HEK293 (cell line): ENCODE results near the gene RASGRP3.

Source experiments
- CTCF ChIP-seq: fragments of 450-650 bp; formaldehyde crosslinking; IDR thresholded peaks from 2 replicates; pipeline ENCODE4 v1.5.1; 2016; ENCODE audit warnings: missing biosample characterization, missing genetic modification characterization
- ZBTB7A ChIP-seq: fragments of 450-650 bp; formaldehyde crosslinking; IDR thresholded peaks from 2 replicates; pipeline ENCODE4 v1.5.1; 2016; ENCODE audit warnings: low read depth, missing biosample characterization, missing genetic modification characterization
- ZNF140 ChIP-seq: fragments of 450-650 bp; formaldehyde crosslinking; IDR thresholded peaks from 2 replicates; pipeline ENCODE4 v1.5.1; 2016; ENCODE audit warnings: missing biosample characterization, missing genetic modification characterization
- ZNF175 ChIP-seq: fragments of 450-650 bp; formaldehyde crosslinking; IDR thresholded peaks from 2 replicates; pipeline ENCODE4 v1.5.1; 2016; ENCODE audit warnings: missing biosample characterization, missing genetic modification characterization
- ZNF473 ChIP-seq: fragments of 450-650 bp; formaldehyde crosslinking; IDR thresholded peaks from 2 replicates; pipeline ENCODE4 v1.5.1; 2017; ENCODE audit warnings: missing biosample characterization, missing genetic modification characterization
- ZNF513 ChIP-seq: fragments of 450-650 bp; IDR thresholded peaks from 2 replicates; pipeline ENCODE4 v1.5.1; 2018; ENCODE audit warnings: missing biosample characterization, missing genetic modification characterization
- ZNF529 ChIP-seq: fragments of 450-650 bp; formaldehyde crosslinking; IDR thresholded peaks from 2 replicates; pipeline ENCODE4 v1.5.1; 2017; ENCODE audit warnings: missing genetic modification characterization, missing biosample characterization; ENCODE audit not compliant: insufficient replicate concordance
- ZNF548 ChIP-seq: fragments of 450-650 bp; formaldehyde crosslinking; IDR thresholded peaks from 2 replicates; pipeline ENCODE4 v1.5.1; 2016; ENCODE audit warnings: missing biosample characterization, missing genetic modification characterization

- TF ChIP-seq ZNF175: no peak
- TF ChIP-seq ZNF140 (tag by site-specific recombination): no peak
- no peak for TF ChIP-seq ZNF529 (tag by site-specific recombination)
- TF ChIP-seq ZNF548: no peak
- no peak for TF ChIP-seq CTCF
- no peak for TF ChIP-seq ZBTB7A (tag by site-specific recombination)
- TF ChIP-seq ZNF513 (tag by site-specific recombination): no peak
- no peak for TF ChIP-seq ZNF473 (tag by site-specific recombination)
These were observed 39.2 kb upstream of the RASGRP3 start for GRCh38 chr2:33437297-33437696.
